COR-L47 (cell line): Measurements from ENCODE around the gene CFTR.
"Not testable (repeated sequence)": the region's sequence is repeated elsewhere in the genome, so short reads cannot be mapped to it uniquely, and the experiment has no call there.

Source experiments
- DNase-seq: peaks from one replicate; lab custom pipeline; 2025; lab: John Stamatoyannopoulos, UW

The CFTR gene

DNA sequence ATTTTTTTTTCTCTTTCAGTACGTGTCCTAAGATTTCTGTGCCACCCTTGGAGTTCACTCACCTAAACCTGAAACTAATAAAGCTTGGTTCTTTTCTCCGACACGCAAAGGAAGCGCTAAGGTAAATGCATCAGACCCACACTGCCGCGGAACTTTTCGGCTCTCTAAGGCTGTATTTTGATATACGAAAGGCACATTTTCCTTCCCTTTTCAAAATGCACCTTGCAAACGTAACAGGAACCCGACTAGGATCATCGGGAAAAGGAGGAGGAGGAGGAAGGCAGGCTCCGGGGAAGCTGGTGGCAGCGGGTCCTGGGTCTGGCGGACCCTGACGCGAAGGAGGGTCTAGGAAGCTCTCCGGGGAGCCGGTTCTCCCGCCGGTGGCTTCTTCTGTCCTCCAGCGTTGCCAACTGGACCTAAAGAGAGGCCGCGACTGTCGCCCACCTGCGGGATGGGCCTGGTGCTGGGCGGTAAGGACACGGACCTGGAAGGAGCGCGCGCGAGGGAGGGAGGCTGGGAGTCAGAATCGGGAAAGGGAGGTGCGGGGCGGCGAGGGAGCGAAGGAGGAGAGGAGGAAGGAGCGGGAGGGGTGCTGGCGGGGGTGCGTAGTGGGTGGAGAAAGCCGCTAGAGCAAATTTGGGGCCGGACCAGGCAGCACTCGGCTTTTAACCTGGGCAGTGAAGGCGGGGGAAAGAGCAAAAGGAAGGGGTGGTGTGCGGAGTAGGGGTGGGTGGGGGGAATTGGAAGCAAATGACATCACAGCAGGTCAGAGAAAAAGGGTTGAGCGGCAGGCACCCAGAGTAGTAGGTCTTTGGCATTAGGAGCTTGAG is at the start of gene CFTR:
TSS of gene CFTR (plus strand) at position 801 of the 830 bp plus-strand sequence. CDS start 70 bp downstream, outside the sequence.
- DNase-seq = no peak

DNA sequence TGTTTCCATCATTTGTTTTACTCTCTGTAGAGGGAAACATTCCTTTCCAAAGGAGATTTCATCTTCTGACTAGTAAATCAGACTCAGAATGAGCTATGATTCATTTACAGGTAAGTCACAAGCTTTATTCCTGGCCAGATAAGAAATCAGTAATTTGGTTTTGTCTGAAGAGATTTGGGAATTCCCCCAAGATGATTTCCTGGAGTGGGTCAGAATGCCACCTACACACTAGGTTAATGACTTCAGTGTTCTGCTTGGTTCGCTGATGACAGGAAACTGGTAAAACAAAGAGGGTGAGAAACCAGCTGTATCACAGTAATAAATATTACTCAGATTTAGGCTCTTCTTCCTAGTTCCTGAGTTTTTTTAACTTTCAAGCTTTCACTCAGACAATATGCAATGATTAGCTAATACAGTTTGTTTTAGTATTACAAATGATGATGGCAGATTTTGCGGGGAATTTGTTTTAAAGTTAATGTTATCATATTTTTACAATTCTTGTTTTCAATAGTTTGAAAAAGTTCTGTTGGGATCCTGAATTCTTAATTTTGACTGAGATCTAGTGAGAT is 44.3 kb upstream of the CFTR start:
- no peak for DNase-seq

DNA sequence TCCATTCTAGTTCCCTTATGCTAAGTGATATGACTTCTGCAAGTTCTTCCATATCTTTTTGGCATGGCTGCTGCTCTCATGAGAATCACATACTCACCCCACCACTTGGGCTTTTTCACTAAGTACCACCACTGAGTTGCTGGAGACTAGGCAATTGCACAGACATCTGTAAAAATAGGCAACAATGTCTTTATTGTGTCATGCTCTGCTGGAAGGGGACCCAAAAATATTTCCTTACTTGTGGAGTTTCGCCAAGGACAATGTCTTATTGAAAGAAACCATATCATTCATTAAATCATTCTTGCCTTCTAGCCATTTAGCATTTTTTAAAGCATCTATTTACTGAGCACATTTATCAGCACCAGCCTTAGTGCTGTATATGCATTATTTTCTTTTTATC is 35.2 kb upstream of the CFTR start:
- no peak for DNase-seq

DNA sequence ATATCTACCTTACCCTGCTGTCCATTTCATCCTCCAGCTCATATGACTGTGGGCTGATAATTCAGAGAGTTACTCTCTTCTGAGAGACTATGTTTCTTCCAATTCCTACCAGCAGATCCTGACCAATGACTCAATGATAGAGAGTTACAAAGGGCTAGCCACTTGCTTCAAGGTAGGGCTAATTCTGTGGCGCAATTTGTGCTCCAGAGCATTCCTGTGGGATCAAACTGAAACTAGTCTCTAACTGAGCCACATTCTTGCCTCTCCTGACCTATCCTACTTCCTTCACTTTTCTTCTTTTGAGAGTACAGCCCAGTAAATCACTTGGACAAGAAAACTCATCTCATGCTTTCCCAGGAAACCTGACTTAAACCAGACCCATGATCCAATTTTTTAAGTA is 34.6 kb upstream of the CFTR start:
- no peak for DNase-seq

DNA sequence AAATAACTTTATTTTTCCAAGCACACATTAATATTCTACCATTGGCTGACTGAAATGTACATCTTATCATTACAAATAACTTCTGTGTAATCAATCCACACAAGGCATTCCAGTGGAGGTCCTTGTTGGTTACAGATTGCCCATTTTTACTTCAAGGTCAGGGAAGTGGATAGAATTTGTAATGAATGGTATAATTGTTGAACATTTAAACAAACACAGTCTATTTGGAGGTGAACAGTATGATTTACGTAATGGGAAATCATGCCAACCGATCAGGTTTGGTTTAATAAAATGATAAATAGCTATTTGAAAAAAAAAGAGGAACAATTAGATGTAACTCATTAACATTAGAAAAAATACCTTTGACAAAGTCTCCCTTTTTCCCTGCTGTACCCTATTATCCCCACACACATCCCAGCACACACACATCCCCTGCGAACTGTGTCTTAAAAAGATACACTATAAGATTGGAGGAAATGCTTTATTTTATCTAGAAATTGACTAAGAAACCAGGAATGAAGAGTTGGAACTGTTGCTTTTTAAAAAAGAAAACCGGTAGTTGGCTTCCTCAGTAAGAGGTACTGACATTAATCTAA is 33.5 kb upstream of the CFTR start:
- no peak for DNase-seq

DNA sequence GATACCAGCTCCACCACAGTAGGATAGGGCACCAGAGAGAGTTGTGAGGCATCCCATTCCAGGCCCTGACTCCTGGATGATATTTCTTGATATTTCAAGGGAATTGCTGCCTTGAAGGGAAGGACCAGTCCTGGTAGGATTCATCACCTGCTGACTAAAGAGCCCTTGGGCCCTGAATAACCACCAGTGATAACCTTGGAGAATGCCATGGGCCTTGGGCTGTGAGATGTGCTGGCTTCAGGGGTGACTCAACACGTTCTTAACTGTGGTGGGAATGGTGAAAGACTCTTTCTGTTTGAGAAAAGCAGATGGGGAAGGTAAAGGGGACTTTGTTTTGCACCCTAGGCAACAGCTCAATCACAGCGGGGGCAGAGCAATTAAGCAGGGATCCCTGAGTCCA is 31.2 kb upstream of the CFTR start:
- DNase-seq = no peak

DNA sequence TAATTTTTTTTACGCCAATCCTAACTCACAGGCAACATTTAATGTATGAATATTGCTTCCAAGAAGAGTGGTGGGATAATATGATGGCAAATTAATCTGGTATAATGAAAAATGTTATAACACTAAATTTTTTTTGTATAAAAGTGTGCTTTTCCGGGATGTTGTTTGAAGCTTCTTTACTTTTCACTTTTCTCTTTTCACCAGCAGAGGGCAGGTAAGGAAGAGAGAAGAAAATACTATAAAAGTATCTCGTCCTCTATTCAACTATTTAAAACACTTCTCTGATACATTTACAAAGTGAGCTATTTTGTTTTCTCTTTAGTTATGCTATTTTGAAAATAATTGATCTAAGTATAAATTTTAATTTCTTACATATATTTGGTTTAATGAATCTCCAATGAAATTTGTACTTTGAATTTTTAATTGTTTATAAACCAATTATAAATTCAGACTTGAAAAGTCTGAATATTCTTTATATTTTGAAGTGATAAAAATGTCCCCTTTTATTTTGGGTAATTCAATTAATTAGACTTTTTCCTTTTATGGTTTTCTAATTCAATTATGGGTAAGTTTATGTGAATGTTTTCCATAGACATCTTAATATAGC is 20.7 kb upstream of the CFTR start:
- peak; percentile 0 for DNase-seq

DNA sequence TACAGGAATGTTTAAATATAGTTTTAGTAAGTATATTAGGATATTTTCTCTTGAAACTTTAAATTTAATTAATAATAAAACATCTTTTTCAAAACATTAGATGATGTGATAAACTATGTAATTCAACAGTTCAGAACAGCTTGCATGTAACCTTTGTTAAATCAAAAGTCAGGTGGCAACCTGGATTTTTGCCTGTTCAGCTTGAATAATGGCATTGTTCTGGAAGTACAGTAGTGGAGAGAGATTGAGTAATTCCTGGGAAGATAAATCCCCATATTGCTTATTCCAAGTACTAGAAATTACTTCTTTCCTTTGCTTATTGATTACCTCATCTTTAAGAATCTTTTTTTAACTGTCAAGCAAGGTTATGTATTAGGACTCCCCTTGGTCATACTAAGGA is 20.1 kb upstream of the CFTR start:
- no peak for DNase-seq

DNA sequence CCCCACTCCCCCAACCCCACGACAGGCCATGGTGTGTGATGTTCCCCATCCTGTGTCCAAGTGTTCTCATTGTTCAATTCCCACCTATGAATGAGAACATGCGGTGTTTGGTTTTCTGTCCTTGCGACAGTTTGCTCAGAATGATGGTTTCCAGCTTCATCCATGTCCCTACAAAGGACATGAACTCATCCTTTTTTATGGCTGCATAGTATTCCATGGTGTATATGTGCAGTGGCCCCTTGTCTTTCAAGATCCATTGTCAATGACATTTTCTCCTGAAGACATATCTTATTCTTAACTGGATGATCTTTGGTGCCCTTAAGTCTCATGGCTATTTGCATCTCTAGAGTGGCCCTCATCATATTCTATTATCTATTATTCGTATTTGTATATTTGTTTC is 19.0 kb upstream of the CFTR start:
- DNase-seq = not testable (repeated sequence)

DNA sequence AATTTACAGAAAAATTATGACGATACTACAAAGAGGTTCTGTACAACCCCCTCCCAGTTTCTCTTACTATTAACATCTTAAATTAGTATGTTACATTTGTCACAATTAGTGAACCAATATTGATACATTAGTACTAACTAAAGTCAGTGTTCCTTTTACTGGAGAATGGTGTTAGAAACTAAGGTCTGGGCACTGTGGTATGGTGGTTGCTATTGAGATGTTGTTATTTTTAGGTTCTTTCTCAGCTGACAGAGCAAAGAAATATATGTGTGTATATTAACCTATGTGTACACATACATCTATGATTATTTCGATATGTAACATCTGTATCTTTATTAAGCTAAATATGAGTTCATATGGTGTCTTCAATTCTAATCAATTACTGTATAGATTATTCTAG is 11.7 kb upstream of the CFTR start:
- DNase-seq = no peak

DNA sequence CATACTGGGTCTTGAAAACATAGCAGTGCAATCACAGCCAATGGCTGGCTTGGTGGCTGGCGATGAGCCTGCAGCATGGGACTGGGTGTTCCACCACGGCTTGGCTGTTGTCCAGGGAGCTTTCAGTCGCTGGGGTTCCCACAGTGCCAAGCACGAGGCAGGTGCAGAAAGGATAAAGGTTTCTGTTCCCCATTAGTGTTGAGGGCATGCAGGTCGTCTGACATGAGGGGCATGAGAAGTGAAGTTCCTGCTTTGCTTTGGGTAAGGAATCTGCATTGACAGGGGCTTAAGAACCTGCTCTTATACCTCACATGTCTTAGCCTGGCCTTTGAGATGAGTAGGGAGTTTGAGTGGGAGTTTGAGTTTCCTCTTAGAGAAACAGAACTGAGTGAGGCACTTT is 9.0 kb upstream of the CFTR start:
- DNase-seq = peak; percentile 4

DNA sequence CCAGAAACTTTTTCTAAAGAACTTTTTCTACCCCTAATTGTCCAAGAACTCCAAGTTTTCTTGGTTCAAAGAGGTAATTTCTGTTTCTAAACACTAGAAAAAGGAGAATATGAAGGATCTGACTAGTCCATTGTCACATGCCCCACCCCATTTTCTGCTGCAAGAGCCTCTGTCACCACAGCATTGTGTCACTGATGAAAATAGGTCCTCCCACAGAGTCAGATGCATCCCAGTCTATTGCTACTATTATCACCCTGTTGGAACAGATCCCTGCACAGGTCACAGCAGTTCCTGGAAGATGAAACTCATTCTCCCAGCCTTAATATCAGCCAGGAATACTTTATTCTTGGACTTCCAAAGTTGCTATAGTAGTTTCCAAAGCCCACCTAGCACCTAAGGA is 7.5 kb upstream of the CFTR start:
- no peak for DNase-seq

DNA sequence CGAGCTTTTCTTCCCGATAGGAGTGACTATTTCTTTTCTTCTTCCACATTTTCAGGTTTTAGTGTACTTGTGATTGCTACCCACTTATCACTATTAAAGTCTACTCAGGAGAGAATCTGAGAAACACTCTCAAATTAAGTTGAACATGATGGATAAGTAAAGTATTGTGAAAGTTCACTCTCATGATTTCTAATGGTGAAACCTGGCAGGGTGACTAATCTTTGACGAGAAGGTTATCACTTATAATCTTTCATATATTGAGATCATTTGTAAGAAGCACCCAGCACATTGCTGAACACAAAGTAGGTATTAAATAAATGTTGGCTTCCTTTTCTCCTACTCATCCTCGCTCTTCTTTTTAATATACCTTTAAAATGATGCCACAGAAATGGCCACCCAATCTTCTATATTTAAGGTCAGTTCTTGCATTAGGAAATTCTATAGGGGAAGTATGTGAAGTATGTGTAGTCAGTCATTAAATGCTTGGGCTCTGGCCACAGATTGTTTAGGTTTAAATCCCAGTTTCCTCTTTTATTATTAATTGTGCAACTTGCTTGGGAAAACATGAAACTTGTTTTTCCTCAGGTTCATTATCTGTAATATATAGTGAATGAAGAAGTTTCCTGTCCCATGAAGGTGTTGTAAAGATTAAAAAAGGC is 3.1 kb upstream of the CFTR start:
- DNase-seq = no peak

DNA sequence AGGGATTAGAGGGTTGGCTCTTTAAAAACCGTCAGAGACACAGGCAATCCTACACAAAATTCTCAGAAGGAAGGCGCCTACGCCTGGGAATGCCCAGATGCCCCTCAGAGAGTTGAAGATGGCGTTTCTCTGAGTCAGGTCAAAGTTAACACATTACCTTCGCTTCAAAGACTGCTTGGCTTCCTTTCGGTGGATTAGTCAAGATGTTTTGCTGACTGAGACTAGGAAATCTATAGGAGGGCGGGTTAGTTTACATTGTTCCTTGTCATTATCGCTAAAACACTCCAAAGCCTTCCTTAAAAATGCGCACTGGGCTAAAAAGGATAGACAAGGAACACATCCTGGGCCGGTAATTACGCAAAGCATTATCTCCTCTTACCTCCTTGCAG is 995 bp upstream of the CFTR start:
- no peak for DNase-seq

DNA sequence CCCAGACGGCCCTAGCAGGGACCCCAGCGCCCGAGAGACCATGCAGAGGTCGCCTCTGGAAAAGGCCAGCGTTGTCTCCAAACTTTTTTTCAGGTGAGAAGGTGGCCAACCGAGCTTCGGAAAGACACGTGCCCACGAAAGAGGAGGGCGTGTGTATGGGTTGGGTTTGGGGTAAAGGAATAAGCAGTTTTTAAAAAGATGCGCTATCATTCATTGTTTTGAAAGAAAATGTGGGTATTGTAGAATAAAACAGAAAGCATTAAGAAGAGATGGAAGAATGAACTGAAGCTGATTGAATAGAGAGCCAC is 184 bp downstream of the CFTR start:
- DNase-seq = no peak

DNA sequence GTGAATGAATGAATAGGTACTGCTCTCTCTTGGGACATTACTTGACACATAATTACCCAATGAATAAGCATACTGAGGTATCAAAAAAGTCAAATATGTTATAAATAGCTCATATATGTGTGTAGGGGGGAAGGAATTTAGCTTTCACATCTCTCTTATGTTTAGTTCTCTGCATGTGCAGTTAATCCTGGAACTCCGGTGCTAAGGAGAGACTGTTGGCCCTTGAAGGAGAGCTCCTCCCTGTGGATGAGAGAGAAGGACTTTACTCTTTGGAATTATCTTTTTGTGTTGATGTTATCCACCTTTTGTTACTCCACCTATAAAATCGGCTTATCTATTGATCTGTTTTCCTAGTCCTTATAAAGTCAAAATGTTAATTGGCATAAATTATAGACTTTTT is 1.2 kb downstream of the CFTR start:
- no peak for DNase-seq

DNA sequence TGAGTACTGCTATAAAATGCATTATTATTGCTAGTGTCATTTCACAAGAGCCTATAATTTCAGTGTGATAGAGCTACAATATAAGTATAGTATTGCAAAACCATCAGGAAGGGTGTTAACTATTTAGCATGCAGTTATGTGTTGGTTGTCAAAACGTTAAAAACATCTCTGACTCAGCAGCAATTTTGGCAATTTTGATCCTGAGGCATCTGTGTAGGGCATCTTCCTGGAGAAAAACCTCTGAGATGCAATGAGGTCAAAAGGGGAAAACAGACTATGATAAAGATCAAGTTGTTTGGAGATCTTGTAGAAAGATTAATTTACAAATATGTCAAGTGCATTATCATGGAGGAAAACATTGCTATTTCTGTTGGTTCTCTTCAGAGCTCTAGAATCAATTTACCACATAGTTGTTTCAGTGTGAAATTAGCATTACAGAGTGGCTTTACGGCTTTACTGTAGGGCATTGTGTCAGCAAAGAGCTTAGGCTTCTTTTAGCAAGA is 5.3 kb downstream of the CFTR start:
- no peak for DNase-seq

DNA sequence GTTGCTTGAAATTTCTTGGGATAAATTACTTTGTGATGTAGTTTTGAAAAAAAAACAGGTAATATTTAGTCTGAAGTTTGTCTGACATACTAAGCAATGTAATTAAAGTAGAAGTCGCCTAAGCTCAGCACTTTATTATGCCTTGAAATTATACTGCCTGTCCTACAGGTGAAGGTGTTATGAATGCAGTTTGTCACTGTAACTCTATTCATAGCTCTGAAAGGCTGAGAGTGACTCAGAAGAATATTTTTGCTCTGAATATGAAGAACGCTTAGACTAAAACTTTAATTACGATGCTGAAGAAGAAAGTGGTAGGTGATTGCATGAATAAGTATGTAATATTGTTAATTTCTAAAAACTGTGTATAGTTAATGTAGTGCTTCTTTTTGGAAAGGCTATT is 9.2 kb downstream of the CFTR start:
- no peak for DNase-seq

DNA sequence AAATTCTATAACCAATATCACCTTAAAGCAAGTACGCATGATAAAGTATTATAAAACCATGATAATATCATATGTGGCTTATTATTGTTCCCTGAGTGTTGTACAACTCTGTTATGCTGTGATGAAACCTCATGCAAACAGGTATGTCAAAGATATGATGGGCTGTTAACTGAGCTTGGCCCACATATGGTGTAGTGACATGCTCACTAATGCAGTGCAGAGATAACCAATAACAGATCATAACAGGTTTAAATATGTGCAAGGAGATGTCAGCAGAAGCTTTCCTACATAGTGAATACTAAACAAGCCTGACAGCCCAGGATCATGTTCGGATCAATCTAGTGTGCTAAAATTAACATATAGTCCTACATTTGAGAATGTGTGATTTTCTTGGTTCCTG is 9.6 kb downstream of the CFTR start:
- no peak for DNase-seq

DNA sequence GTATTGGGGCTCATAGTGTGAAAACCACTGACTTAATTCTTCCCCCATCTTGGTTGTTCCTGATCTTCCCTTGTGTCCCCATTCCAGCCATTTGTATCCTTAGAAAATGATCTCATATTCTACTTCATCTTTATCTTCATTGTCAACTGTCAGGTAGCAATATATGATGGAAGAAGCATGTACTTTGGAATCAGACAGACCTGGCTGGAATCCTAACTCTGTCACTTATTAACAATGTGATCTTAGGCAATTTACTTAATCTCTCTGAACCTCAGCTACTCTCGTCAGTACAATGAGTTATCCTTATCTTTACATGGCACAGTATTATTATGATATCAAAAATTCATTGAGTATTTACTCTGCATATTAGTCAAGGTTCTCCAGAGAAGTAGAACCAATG is 10.1 kb downstream of the CFTR start:
- no peak for DNase-seq

DNA sequence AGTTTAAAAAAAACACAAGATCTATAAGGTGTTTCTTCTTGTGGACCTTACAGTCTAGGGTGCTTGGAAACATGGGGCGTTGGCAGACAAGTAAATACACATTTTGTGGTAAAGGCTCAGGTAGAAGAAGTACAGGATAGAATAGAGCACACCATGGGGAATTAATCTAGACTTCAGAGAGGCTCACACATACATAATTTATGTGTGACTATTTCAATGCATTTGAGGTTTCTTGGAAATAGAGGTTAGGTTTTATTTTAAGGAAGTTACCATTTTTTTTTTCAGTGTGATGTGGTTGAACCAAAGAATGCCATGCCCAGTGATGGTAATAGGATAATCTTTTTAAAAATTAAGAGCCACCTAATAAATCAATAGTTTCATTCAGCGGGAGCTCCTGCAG is 12.8 kb downstream of the CFTR start:
- no peak for DNase-seq

DNA sequence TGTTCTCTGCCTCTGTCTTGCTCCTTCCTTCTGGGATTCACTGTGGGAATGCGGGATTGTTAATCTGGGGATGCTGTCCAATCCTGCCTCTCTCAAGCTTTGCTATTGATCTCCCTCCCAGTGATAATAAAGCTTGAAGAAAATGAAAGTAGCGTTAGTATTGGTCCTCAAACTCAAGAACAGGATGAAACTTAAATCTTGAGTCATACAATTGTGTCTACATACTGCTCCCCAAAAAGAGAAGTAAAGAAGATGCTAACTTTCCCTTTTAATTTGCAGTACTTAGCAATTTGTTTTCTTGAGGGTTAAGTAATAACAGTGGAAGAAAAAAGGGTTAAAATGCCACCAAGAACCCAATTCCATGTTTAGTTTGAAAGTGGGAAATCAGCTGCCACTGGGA is 13.6 kb downstream of the CFTR start:
- DNase-seq = no peak

DNA sequence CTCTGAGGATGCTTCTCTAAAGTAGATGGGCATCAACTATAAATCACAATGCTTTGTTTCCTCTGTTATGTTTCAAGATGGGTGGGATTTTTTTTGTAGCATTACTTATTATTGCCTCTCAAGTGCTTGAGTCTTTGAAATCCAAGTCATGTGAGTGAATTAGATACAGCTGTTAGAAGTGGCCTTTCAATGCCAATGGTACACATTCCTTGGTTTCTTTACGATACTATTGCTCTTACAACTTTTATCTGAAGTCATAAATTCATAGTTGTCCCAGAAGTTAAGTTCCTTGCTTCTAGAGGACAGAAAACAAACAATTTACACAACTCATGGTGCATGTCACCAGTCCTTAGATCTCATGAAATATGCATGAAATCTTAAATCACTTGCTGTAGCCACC is 15.5 kb downstream of the CFTR start:
- no peak for DNase-seq
